OCI-LY3 (cell line): ENCODE measurements around the gene RGMB.

Experiments used
- H2AFZ ChIP-seq: fragments of 200-600, 300-600 bp; shearing (Covaris generic); 2 replicates; pipeline ENCODE4 v1.6.0; 2014; ENCODE audit warnings: antibody characterized with exemption, low read depth, low read length
- H3K27ac ChIP-seq: fragments of 200-600, 300-600 bp; sonication (generic); 2 replicates; pipeline ENCODE4 v1.5.1; 2014; ENCODE audit warnings: mild to moderate bottlenecking, low read length, moderate library complexity, mixed read lengths
- H3K27me3 ChIP-seq: fragments of 200-600, 300-600 bp; sonication (generic); 2 replicates; pipeline ENCODE4 v1.6.1; 2014; ENCODE audit warnings: low read depth, low read length, mixed read lengths
- H3K36me3 ChIP-seq: fragments of 200-600, 300-600 bp; sonication (generic); replicated peaks from 2 replicates; pipeline ENCODE3; 2014; ENCODE audit warnings: low read depth, low read length, mixed read lengths
- H3K4me1 ChIP-seq: fragments of 300-600, 200-600 bp; sonication (generic); 2 replicates; pipeline ENCODE4 v1.6.1; 2014; ENCODE audit warnings: low read length, mixed read lengths
- H3K4me2 ChIP-seq: fragments of 200-600, 300-600 bp; sonication (generic); 2 replicates; pipeline ENCODE4 v1.6.1; 2014; ENCODE audit warnings: low read length, mixed read lengths
- H3K4me3 ChIP-seq: fragments of 300-600, 200-600 bp; sonication (generic); 2 replicates; pipeline ENCODE4 v1.5.1; 2014; ENCODE audit warnings: antibody characterized with exemption, mild to moderate bottlenecking, low read length, moderate library complexity
- H3K79me2 ChIP-seq: fragments of 300-600, 200-600 bp; shearing (Covaris generic); 2 replicates; pipeline ENCODE4 v1.6.1; 2014; ENCODE audit warnings: mild to moderate bottlenecking, low read length, mixed read lengths
- H3K9ac ChIP-seq: fragments of 300-600, 200-600 bp; shearing (Covaris generic); 2 replicates; pipeline ENCODE4 v1.6.0; 2014; ENCODE audit warnings: mild to moderate bottlenecking, low read length, moderate library complexity
- H3K9me3 ChIP-seq: fragments of 200-600, 300-600 bp; shearing (Covaris generic); 2 replicates; pipeline ENCODE4 v1.6.1; 2014; ENCODE audit warnings: low read length, mixed read lengths; ENCODE audit not compliant: insufficient read depth
- H4K20me1 ChIP-seq: fragments of 200-600, 300-600 bp; sonication (generic); 2 replicates; pipeline ENCODE4 v1.6.1; 2016; ENCODE audit warnings: low read length, mixed read lengths; ENCODE audit not compliant: insufficient read depth
- EZH2phosphoT487 ChIP-seq: fragments of 200-600 bp; shearing (Covaris generic); IDR thresholded peaks from 2 replicates; pipeline ENCODE4 v1.6.1; 2018; ENCODE audit warnings: antibody characterized with exemption, mixed run types, low read depth
- TF ChIP-seq, protein P1 (sequence below): fragments of 200-600, 300-600 bp; sonication (generic); IDR thresholded peaks from 2 replicates; pipeline ENCODE4 v1.5.1; 2014; ENCODE audit warnings: antibody characterized with exemption, low read length, low read depth

Gene RGMB

DNA sequence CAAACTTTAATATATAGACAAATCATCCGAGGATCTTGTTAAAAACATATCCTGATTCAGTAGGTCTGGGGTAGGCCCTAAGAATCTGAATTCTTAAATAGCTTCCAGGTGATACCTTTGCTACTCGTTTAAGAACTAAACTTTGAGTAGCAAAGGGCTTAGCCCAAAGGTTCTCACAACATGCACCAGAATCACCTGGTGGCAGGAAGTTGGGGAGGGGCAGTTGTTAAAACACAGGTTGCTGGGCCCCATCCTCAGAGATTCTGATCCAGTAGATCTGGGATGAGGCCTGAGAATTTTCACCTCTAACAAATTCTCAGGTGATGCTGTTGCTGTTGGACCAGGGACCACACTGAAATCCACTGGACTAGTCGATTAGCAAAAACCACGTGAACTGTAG is 20.0 kb upstream of the RGMB start:
- Histone ChIP-seq H3K9ac (no peak overlapping the region), H2AFZ (no peak overlapping the region), H3K27ac (no peak overlapping the region), H3K36me3 (no peaks in the 10 kb centered on the region), H3K4me3 (no peak overlapping the region), H3K9me3 (no peaks in the 10 kb centered on the region), H3K4me2 (no peak overlapping the region), H3K4me1 (no peaks in the 10 kb centered on the region), H3K27me3 (no peaks in the 10 kb centered on the region), H3K79me2 (no peaks in the 10 kb centered on the region), H4K20me1 (no peaks in the 10 kb centered on the region)
- TF ChIP-seq, protein P1, sequence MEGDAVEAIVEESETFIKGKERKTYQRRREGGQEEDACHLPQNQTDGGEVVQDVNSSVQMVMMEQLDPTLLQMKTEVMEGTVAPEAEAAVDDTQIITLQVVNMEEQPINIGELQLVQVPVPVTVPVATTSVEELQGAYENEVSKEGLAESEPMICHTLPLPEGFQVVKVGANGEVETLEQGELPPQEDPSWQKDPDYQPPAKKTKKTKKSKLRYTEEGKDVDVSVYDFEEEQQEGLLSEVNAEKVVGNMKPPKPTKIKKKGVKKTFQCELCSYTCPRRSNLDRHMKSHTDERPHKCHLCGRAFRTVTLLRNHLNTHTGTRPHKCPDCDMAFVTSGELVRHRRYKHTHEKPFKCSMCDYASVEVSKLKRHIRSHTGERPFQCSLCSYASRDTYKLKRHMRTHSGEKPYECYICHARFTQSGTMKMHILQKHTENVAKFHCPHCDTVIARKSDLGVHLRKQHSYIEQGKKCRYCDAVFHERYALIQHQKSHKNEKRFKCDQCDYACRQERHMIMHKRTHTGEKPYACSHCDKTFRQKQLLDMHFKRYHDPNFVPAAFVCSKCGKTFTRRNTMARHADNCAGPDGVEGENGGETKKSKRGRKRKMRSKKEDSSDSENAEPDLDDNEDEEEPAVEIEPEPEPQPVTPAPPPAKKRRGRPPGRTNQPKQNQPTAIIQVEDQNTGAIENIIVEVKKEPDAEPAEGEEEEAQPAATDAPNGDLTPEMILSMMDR: no peak
- no peak for TF ChIP-seq EZH2phosphoT487

DNA sequence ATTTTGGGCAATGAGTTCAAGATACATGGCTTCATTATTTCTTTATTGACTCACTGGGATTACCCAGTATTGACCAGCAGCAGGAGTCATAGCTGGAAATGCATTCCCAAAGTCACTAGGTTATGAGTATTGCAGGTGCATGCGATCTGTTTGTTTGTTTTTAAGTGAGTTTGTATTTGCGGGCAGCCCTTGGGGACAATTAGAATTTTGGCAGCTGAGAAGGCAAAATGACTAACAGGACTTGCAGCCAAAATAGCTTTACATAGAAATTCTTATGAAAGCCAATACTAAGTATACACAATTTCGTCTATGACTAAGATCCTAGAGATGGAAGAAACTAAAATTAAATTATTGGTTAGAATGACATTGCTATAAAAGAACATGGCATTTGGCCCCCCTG is 18.1 kb upstream of the RGMB start:
- Histone ChIP-seq H4K20me1 (no peaks in the 10 kb centered on the region), H3K9ac (no peak overlapping the region), H3K9me3 (no peaks in the 10 kb centered on the region), H2AFZ (no peak overlapping the region), H3K4me1 (no peaks in the 10 kb centered on the region), H3K27ac (no peak overlapping the region), H3K4me2 (no peak overlapping the region), H3K27me3 (no peaks in the 10 kb centered on the region), H3K4me3 (no peak overlapping the region), H3K36me3 (no peaks in the 10 kb centered on the region), H3K79me2 (no peaks in the 10 kb centered on the region)
- TF ChIP-seq, protein P1: no peak
- TF ChIP-seq EZH2phosphoT487: no peak

DNA sequence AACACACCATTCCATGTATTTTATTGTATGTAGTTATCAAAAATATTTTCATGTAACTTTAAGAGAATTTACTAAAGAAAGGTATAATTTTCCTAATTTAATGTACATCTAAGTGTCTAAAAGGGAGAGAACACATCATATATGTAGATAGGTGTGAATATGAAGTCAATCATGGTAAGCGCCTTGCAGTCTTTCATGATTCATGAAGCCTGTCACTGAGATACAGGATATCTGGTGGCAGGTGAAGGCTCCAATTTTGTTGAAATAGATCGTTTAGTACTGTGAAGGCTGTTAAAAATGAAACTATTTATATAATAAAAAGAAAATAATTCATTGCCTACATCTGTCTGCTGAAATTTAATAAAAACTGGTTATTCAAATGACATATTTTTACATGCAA is 15.5 kb upstream of the RGMB start:
- Histone ChIP-seq H3K4me1 (no peaks in the 10 kb centered on the region), H3K4me2 (no peak overlapping the region), H3K27ac (no peak overlapping the region), H3K36me3 (no peaks in the 10 kb centered on the region), H4K20me1 (no peaks in the 10 kb centered on the region), H3K79me2 (no peaks in the 10 kb centered on the region), H3K9me3 (no peaks in the 10 kb centered on the region), H3K27me3 (no peaks in the 10 kb centered on the region), H2AFZ (no peak overlapping the region), H3K4me3 (no peak overlapping the region), H3K9ac (no peak overlapping the region)
- TF ChIP-seq EZH2phosphoT487: no peak
- TF ChIP-seq, protein P1: no peak

DNA sequence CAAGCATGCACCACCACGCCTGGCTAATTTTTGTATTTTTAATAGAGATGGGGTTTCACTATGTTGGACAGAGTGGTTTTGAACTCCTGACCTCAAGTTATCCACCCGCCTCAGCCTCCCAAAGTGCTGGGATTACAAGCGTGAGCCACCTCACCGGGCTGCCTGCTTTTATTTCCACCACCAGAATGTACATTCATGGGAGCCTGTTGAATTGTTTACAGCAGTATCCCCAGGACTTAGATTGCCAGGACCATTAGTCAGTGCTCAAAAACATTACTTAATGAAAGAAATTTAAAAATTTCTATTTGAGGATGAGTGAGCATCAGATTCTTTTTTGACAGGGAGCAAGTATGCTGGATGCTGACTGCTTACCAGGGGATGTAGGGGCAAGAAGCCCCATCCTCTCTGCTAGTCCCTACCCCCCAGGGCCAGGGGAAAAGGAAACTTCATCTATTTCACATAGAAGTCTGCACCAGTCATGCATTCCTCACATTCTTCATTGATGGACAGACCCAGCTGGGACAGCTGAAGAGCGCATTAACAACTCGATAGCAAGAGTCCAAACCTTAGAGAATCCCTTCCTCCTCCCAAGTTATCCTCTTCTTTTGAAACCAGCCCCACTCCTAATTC is 10.3 kb upstream of the RGMB start:
- no peaks in the 10 kb centered on the region for H3K79me2 ChIP-seq
- no peak overlapping the region for H3K27ac ChIP-seq
- no peaks in the 10 kb centered on the region for H3K27me3 ChIP-seq
- no peaks in the 10 kb centered on the region for H4K20me1 ChIP-seq
- no peak overlapping the region for H3K4me3 ChIP-seq
- no peak overlapping the region for H3K9ac ChIP-seq
- H3K4me2 ChIP-seq: no peak overlapping the region
- no peak overlapping the region for H2AFZ ChIP-seq
- TF ChIP-seq, protein P1: no peak
- TF ChIP-seq EZH2phosphoT487: no peak
- no peaks in the 10 kb centered on the region for H3K9me3 ChIP-seq
- no peaks in the 10 kb centered on the region for H3K4me1 ChIP-seq
- no peaks in the 10 kb centered on the region for H3K36me3 ChIP-seq
